Nephron (organoid): ENCODE measurements around the gene LMO7.
"Not testable (repeated sequence)": the region's sequence is repeated elsewhere in the genome, so short reads cannot be mapped to it uniquely, and the experiment has no call there.

ENCODE experiments used
- H3K27ac Mint-ChIP-seq, 3 experiments: 2 replicates each; pipeline ENCODE4 v1.8.0; 2020; ENCODE audit warnings: mixed read lengths in 3 of 3, mild to moderate bottlenecking in 2 of 3, moderate library complexity in 1 of 3
- H3K27me3 Mint-ChIP-seq: 2 replicates; pipeline ENCODE4 v1.8.0; 2021; ENCODE audit warnings: low read depth, mild to moderate bottlenecking, moderate library complexity, mixed read lengths
- H3K36me3 Mint-ChIP-seq: 2 replicates; pipeline ENCODE4 v1.8.0; 2020; ENCODE audit warnings: low read depth, mixed read lengths
- H3K4me1 Mint-ChIP-seq: 2 replicates; pipeline ENCODE4 v1.8.0; 2020; ENCODE audit warnings: mixed read lengths
- H3K4me3 Mint-ChIP-seq, 3 experiments: 2 replicates each; pipeline ENCODE4 v1.8.0; 2020; ENCODE audit warnings: mild to moderate bottlenecking in 3 of 3, mixed read lengths in 3 of 3, moderate library complexity in 2 of 3
- H3K9me3 Mint-ChIP-seq: 2 replicates; pipeline ENCODE4 v1.8.0; 2020; ENCODE audit warnings: mixed read lengths
- CTCF ChIP-seq, 3 experiments: fragments of 200-600 bp; sonication (generic); IDR thresholded peaks; one replicate each; pipeline ENCODE4 v1.5.0; 2021; ENCODE audit warnings: antibody characterized with exemption in 3 of 3; ENCODE audit not compliant: unreplicated experiment in 3 of 3

LMO7 gene

GRCh38 chr13:75724752-75725517 is 88.8 kb downstream of the LMO7 start:
- Mint-ChIP-seq H3K4me1 (peaks cover 37% of the 10 kb centered on the region), H3K4me3 (no peak overlapping the region), H3K9me3 (peaks cover 5% of the 10 kb centered on the region), H3K27ac (peak overlapping the region; percentile 76 to 94 (median 91)), H3K27me3 (no peaks in the 10 kb centered on the region), H3K36me3 (peaks cover 8% of the 10 kb centered on the region)
- TF ChIP-seq CTCF (IDR thresholded peaks at IDR 0.05; ENCODE audit: unreplicated experiment in 3 of 3), result no peak

- peak overlapping the region in 2 of 3 experiments; percentile 4 to 51 for H3K4me3 Mint-ChIP-seq
- no peaks in the 10 kb centered on the region for H3K27me3 Mint-ChIP-seq
- no peak for TF ChIP-seq CTCF (IDR thresholded peaks at IDR 0.05; ENCODE audit: unreplicated experiment in 3 of 3)
- H3K9me3 Mint-ChIP-seq, result peaks cover 5% of the 10 kb centered on the region
- peak overlapping the region; percentile 76 to 94 (median 91) for H3K27ac Mint-ChIP-seq
- peaks cover 8% of the 10 kb centered on the region for H3K36me3 Mint-ChIP-seq
- peaks cover 37% of the 10 kb centered on the region for H3K4me1 Mint-ChIP-seq
These were observed 89.6 kb downstream of the LMO7 start for GRCh38 chr13:75725736-75726135.

GRCh38 chr13:75726306-75726705 is 90.2 kb downstream of the LMO7 start:
- H3K27ac Mint-ChIP-seq, result peak overlapping the region; percentile 76 to 94 (median 91)
- no peaks in the 10 kb centered on the region for H3K27me3 Mint-ChIP-seq

GRCh38 chr13:75733113-75733512 is 97.0 kb downstream of the LMO7 start:
- Mint-ChIP-seq H3K9me3 (peaks cover 24% of the 10 kb centered on the region), H3K4me1 (peaks cover 11% of the 10 kb centered on the region), H3K36me3 (peaks cover 25% of the 10 kb centered on the region)
- not testable (repeated sequence) for H3K27me3 Mint-ChIP-seq, H3K4me3 Mint-ChIP-seq, H3K27ac Mint-ChIP-seq

More at GRCh38 chr13:75726306-75726705, 90.2 kb downstream of the LMO7 start:
- H3K9me3 Mint-ChIP-seq, result peaks cover 7% of the 10 kb centered on the region
- peaks cover 11% of the 10 kb centered on the region for H3K36me3 Mint-ChIP-seq
- H3K4me3 Mint-ChIP-seq, result no peak overlapping the region
- no peak for TF ChIP-seq CTCF (IDR thresholded peaks at IDR 0.05; ENCODE audit: unreplicated experiment in 3 of 3)
- peaks cover 37% of the 10 kb centered on the region for H3K4me1 Mint-ChIP-seq

- Mint-ChIP-seq H3K27me3 (no peaks in the 10 kb centered on the region), H3K4me1 (peaks cover 26% of the 10 kb centered on the region), H3K27ac (peak overlapping the region; percentile 8 to 34 (median 15)), H3K9me3 (peaks cover 21% of the 10 kb centered on the region), H3K36me3 (peaks cover 20% of the 10 kb centered on the region), H3K4me3 (no peak overlapping the region)
- TF ChIP-seq CTCF (IDR thresholded peaks at IDR 0.05; ENCODE audit: unreplicated experiment in 3 of 3), result no peak
These were observed 100.0 kb downstream of the LMO7 start for GRCh38 chr13:75736173-75736572.

GRCh38 chr13:75738841-75739240 is 102.7 kb downstream of the LMO7 start:
- H3K9me3 Mint-ChIP-seq, result peaks cover 9% of the 10 kb centered on the region
- no peak for TF ChIP-seq CTCF (IDR thresholded peaks at IDR 0.05; ENCODE audit: unreplicated experiment in 3 of 3)
- H3K27me3 Mint-ChIP-seq, result no peaks in the 10 kb centered on the region
- H3K36me3 Mint-ChIP-seq, result peaks cover 3% of the 10 kb centered on the region
- H3K27ac Mint-ChIP-seq, result no peak overlapping the region
- peaks cover 26% of the 10 kb centered on the region for H3K4me1 Mint-ChIP-seq
- no peak overlapping the region for H3K4me3 Mint-ChIP-seq
